Stimulated activated CD8-positive, alpha-beta memory T cell treated with anti-CD3 and anti-CD28 coated beads, Interleukin-15, amount 100 ng/mL, for 24 hours (primary cell): ENCODE results near the gene JAZF1.

ENCODE experiments used
- DNase-seq: peaks from one replicate; pipeline ENCODE4 v3.0.0-alpha.2; 2020; ENCODE audit warnings: low read depth

Gene JAZF1

GRCh38 chr7:28106321-28106829 lies 74.2 kb downstream of the JAZF1 start:
- no peak for DNase-seq

GRCh38 chr7:28105234-28105633 lies 75.4 kb downstream of the JAZF1 start:
- DNase-seq = no peak

GRCh38 chr7:28104811-28105210 lies 75.8 kb downstream of the JAZF1 start:
- DNase-seq = no peak

GRCh38 chr7:28104041-28104541 lies 76.5 kb downstream of the JAZF1 start:
- DNase-seq = no peak

- no peak for DNase-seq
These were observed 77.8 kb downstream of the JAZF1 start for GRCh38 chr7:28102797-28103196.

- no peak for DNase-seq
These were observed 83.9 kb downstream of the JAZF1 start for GRCh38 chr7:28096713-28097112.

- DNase-seq = no peak
These were observed 85.4 kb downstream of the JAZF1 start for GRCh38 chr7:28095231-28095630.

- DNase-seq = peak; percentile 22
These were observed 86.9 kb downstream of the JAZF1 start for GRCh38 chr7:28093623-28094232.

GRCh38 chr7:28091190-28091589 lies 89.4 kb downstream of the JAZF1 start:
- no peak for DNase-seq

- DNase-seq = no peak
These were observed 91.5 kb downstream of the JAZF1 start for GRCh38 chr7:28088901-28089714.

- no peak for DNase-seq
These were observed 92.6 kb downstream of the JAZF1 start for GRCh38 chr7:28088032-28088431.

- DNase-seq = no peak
These were observed 94.4 kb downstream of the JAZF1 start for GRCh38 chr7:28086198-28086597.

GRCh38 chr7:28083998-28084985 lies 96.3 kb downstream of the JAZF1 start:
- no peak for DNase-seq

- no peak for DNase-seq
These were observed 97.2 kb downstream of the JAZF1 start for GRCh38 chr7:28083164-28083997.

- no peak for DNase-seq
These were observed 98.5 kb downstream of the JAZF1 start for GRCh38 chr7:28082071-28082470.

- DNase-seq = no peak
These were observed 99.6 kb downstream of the JAZF1 start for GRCh38 chr7:28081016-28081415.

- DNase-seq = no peak
These were observed 102.3 kb downstream of the JAZF1 start for GRCh38 chr7:28078036-28078901.

GRCh38 chr7:28077616-28078015 lies 103.0 kb downstream of the JAZF1 start:
- DNase-seq = no peak

- no peak for DNase-seq
These were observed 104.0 kb downstream of the JAZF1 start for GRCh38 chr7:28076423-28077200.
